ENCODE results near the gene TBX5.

TBX5 gene

GRCh38 chr12:114431902-114432301 is 26.0 kb upstream of the TBX5 start:
- FAIRE-seq: no peak

GRCh38 chr12:114430306-114430705 is 24.4 kb upstream of the TBX5 start:
- DNase-seq (ENCODE audit: low spot score): peak; percentile 5
- no peak for FAIRE-seq

More at GRCh38 chr12:114431902-114432301, 26.0 kb upstream of the TBX5 start:
- DNase-seq (ENCODE audit: low spot score): no peak

GRCh38 chr12:114425031-114425626 is 19.2 kb upstream of the TBX5 start:
- DNase-seq (ENCODE audit: low spot score) (peak; percentile 31), FAIRE-seq (no peak)

- FAIRE-seq (no peak), DNase-seq (ENCODE audit: low spot score) (no peak)
These were observed 15.0 kb upstream of the TBX5 start for GRCh38 chr12:114420944-114421335.

GRCh38 chr12:114420182-114420943 is 14.4 kb upstream of the TBX5 start:
- DNase-seq (ENCODE audit: low spot score): no peak

GRCh38 chr12:114416028-114416427 is 10.1 kb upstream of the TBX5 start:
- DNase-seq (ENCODE audit: low spot score) (no peak), FAIRE-seq (no peak)

More at GRCh38 chr12:114420182-114420943, 14.4 kb upstream of the TBX5 start:
- no peak for FAIRE-seq

- no peak for FAIRE-seq
- DNase-seq (ENCODE audit: low spot score): no peak
These were observed 9.6 kb upstream of the TBX5 start for GRCh38 chr12:114415525-114415868.

GRCh38 chr12:114414866-114415524 is 9.1 kb upstream of the TBX5 start:
- no peak for FAIRE-seq
- no peak for DNase-seq (ENCODE audit: low spot score)

GRCh38 chr12:114414031-114414865 is 8.3 kb upstream of the TBX5 start:
- no peak for FAIRE-seq
- no peak for DNase-seq (ENCODE audit: low spot score)

GRCh38 chr12:114412825-114413749 is 7.1 kb upstream of the TBX5 start:
- FAIRE-seq: no peak
- DNase-seq (ENCODE audit: low spot score): no peak

GRCh38 chr12:114412307-114412706 is 6.4 kb upstream of the TBX5 start:
- FAIRE-seq: no peak

GRCh38 chr12:114411071-114411837 is 5.3 kb upstream of the TBX5 start:
- no peak for DNase-seq (ENCODE audit: low spot score)
- no peak for FAIRE-seq

More at GRCh38 chr12:114412307-114412706, 6.4 kb upstream of the TBX5 start:
- DNase-seq (ENCODE audit: low spot score): no peak

GRCh38 chr12:114409852-114410600 is 4.1 kb upstream of the TBX5 start:
- no peak for FAIRE-seq
- no peak for DNase-seq (ENCODE audit: low spot score)

- no peak for FAIRE-seq
- no peak for DNase-seq (ENCODE audit: low spot score)
These were observed 3.2 kb upstream of the TBX5 start for GRCh38 chr12:114408886-114409851.

GRCh38 chr12:114408471-114408885 is 2.5 kb upstream of the TBX5 start:
- DNase-seq (ENCODE audit: low spot score) (no peak), FAIRE-seq (no peak)

GRCh38 chr12:114407842-114408411 is 2.0 kb upstream of the TBX5 start:
- DNase-seq (ENCODE audit: low spot score) (no peak), FAIRE-seq (no peak)
